Central memory CD8-positive, alpha-beta T cell (primary cell): ENCODE measurements around the gene CDC42BPG.
A peak's percentile ranks its signal among the peaks of the same experiment; 100 is the strongest.

Experiments
- ATAC-seq: fragments of 150-1000 bp; cut with Tn5 transposase; replicated peaks from 2 replicates; pipeline ENCODE4 v1.10.0; 2022; ENCODE audit warnings: mild to moderate bottlenecking, moderate FRiP score, moderate number of reproducible peaks; ENCODE audit not compliant: poor library complexity, severe bottlenecking; ENCODE audit errors: extremely low read depth
- DNase-seq, 2 donors: peaks; one replicate each; pipeline ENCODE4 v3.0.0; 2021; ENCODE audit warnings: low spot score in 2 of 2
- H3K27ac Mint-ChIP-seq: one replicate; pipeline ENCODE4 v1.8.0; 2022; ENCODE audit warnings: low read depth, mild to moderate bottlenecking, moderate library complexity, mixed read lengths
- H3K27me3 Mint-ChIP-seq: one replicate; pipeline ENCODE4 v1.8.0; 2022; ENCODE audit warnings: mixed read lengths
- H3K36me3 Mint-ChIP-seq: one replicate; pipeline ENCODE4 v1.8.0; 2022; ENCODE audit warnings: mild to moderate bottlenecking, moderate library complexity, mixed read lengths; ENCODE audit not compliant: insufficient read depth
- H3K4me1 Mint-ChIP-seq: one replicate; pipeline ENCODE4 v1.8.0; 2022; ENCODE audit warnings: mixed read lengths
- H3K4me3 Mint-ChIP-seq: one replicate; pipeline ENCODE4 v1.8.0; 2022; ENCODE audit warnings: mild to moderate bottlenecking, moderate library complexity, mixed read lengths
- H3K9me3 Mint-ChIP-seq: one replicate; pipeline ENCODE4 v1.8.0; 2022; ENCODE audit warnings: mixed read lengths

CDC42BPG gene

GRCh38 chr11:64796047-64796756, 48.3 kb downstream of the CDC42BPG start:
- Mint-ChIP-seq H3K27ac (no peak overlapping the region), H3K4me3 (no peak overlapping the region), H3K27me3 (no peaks in the 10 kb centered on the region), H3K36me3 (peaks cover 17% of the 10 kb centered on the region), H3K4me1 (peaks cover 20% of the 10 kb centered on the region), H3K9me3 (no peaks in the 10 kb centered on the region)
- no peak for ATAC-seq
- DNase-seq = no peak

DNA sequence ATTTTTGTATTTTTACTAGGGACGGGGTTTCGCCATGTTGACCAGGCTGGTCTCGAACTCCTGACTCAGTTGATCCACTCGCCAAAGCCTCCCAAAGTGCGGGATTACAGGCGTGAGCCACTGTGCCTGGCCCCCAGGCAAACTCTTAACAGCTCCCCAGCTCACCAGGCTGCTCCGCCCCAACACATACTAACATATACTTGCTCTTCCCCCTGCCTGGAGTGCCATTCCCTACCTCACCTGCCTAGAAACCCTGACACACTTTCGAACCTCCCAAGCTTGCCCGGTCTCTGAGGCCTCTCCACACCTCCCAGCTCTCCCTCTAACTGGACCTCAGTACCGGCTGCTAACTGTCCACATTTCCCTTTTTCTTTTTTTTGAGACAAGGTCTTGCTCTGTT, 49.9 kb downstream of the CDC42BPG start:
- H3K4me3 Mint-ChIP-seq = no peak overlapping the region
- ATAC-seq (no peak), DNase-seq (no peak)
- peaks cover 21% of the 10 kb centered on the region for H3K36me3 Mint-ChIP-seq
- no peaks in the 10 kb centered on the region for H3K27me3 Mint-ChIP-seq
- H3K27ac Mint-ChIP-seq = no peak overlapping the region
- no peaks in the 10 kb centered on the region for H3K9me3 Mint-ChIP-seq
- peaks cover 14% of the 10 kb centered on the region for H3K4me1 Mint-ChIP-seq

- Mint-ChIP-seq H3K36me3 (peaks cover 19% of the 10 kb centered on the region), H3K9me3 (no peaks in the 10 kb centered on the region), H3K27me3 (no peaks in the 10 kb centered on the region), H3K4me3 (no peak overlapping the region), H3K4me1 (peaks cover 9% of the 10 kb centered on the region), H3K27ac (peak overlapping the region; percentile 76)
- DNase-seq = no peak
- no peak for ATAC-seq
Observed at GRCh38 chr11:64793271-64794160, 50.9 kb downstream of the CDC42BPG start.

DNA sequence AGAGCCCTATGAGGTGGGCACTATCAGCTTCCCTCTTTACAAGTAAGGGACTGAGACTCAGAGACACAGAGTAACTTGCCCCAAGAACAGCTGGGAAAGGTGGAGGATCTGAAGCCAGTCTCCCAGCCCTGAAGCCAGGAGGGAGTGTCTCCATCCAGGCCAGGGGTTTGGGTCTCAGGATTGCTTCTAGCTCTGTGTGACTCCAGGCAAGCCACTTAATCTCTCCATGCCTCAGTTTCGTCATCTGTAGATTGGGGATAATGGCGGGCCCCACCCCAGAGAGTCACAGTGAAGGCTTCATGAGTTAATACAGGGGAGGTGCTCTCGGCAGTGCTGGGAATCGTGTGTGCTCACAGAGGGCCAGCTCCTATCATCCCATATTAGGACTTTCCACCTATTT, 52.0 kb downstream of the CDC42BPG start:
- no peak for DNase-seq
- peaks cover 19% of the 10 kb centered on the region for H3K36me3 Mint-ChIP-seq
- no peaks in the 10 kb centered on the region for H3K9me3 Mint-ChIP-seq
- no peak overlapping the region for H3K4me3 Mint-ChIP-seq
- no peaks in the 10 kb centered on the region for H3K27me3 Mint-ChIP-seq
- peaks cover 8% of the 10 kb centered on the region for H3K4me1 Mint-ChIP-seq
- peak overlapping the region; percentile 76 for H3K27ac Mint-ChIP-seq
- no peak for ATAC-seq

GRCh38 chr11:64791781-64792291, 52.6 kb downstream of the CDC42BPG start:
- H3K27ac Mint-ChIP-seq = no peak overlapping the region
- H3K36me3 Mint-ChIP-seq = peaks cover 19% of the 10 kb centered on the region
- peaks cover 8% of the 10 kb centered on the region for H3K4me1 Mint-ChIP-seq
- no peaks in the 10 kb centered on the region for H3K27me3 Mint-ChIP-seq
- no peaks in the 10 kb centered on the region for H3K9me3 Mint-ChIP-seq
- DNase-seq (no peak), ATAC-seq (no peak)
- no peak overlapping the region for H3K4me3 Mint-ChIP-seq

- Mint-ChIP-seq H3K4me3 (no peak overlapping the region), H3K4me1 (peaks cover 8% of the 10 kb centered on the region), H3K9me3 (no peaks in the 10 kb centered on the region), H3K36me3 (peaks cover 12% of the 10 kb centered on the region), H3K27ac (no peak overlapping the region), H3K27me3 (no peaks in the 10 kb centered on the region)
- ATAC-seq (no peak), DNase-seq (no peak)
Observed at GRCh38 chr11:64790205-64791095, 54.0 kb downstream of the CDC42BPG start.

GRCh38 chr11:64789331-64790204, 54.9 kb downstream of the CDC42BPG start:
- peaks cover 9% of the 10 kb centered on the region for H3K36me3 Mint-ChIP-seq
- no peaks in the 10 kb centered on the region for H3K9me3 Mint-ChIP-seq
- no peaks in the 10 kb centered on the region for H3K27me3 Mint-ChIP-seq
- H3K4me1 Mint-ChIP-seq = peaks cover 12% of the 10 kb centered on the region
- no peak overlapping the region for H3K4me3 Mint-ChIP-seq
- ATAC-seq = no peak
- no peak for DNase-seq
- H3K27ac Mint-ChIP-seq = no peak overlapping the region

DNA sequence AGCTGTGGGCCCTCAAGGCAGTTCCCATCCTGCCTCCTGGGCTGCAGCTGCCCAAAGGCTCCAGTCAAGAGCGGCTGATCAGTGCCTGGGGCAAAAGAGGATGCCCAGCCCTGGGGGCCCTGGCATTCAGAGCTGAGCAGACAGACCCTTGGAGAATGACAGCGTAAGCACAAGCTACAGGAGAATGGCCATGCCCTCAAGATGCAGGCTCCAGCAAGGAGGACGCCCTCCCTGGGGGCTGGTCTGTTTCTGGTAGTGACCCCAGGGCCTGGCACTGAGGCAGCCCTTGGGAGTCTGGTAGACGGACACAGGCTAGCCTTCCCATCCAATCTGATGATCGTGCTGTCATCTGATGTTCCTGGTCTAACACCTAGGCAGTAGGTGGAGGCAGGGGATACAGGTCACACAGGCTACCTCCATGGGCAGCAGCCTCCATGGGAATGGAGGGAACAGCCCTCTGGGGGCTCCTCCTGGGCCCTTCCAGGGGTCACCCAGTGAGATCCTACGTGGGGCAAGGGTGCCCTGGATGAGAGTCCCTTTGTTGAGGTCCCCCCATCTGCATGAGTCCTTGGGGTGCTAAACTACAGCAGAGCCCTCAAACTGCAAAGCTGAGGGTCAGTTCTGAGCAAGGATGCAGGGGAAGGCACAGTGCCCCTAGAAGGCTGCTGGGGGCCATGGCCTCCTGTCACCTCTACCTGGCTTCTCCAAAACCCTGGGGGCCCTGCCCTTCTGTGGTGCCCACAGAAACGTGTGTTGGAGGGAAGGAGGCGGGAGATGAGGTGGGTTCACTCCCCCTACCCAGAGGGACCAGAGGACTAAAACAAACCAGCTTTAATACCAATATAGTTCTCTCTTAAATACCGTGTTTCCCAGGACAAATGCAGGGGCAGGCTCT, 55.9 kb downstream of the CDC42BPG start:
- H3K36me3 Mint-ChIP-seq = peaks cover 9% of the 10 kb centered on the region
- H3K9me3 Mint-ChIP-seq = no peaks in the 10 kb centered on the region
- H3K4me3 Mint-ChIP-seq = no peak overlapping the region
- DNase-seq (no peak), ATAC-seq (no peak)
- H3K4me1 Mint-ChIP-seq = peaks cover 6% of the 10 kb centered on the region
- no peaks in the 10 kb centered on the region for H3K27me3 Mint-ChIP-seq
- H3K27ac Mint-ChIP-seq = no peak overlapping the region

- no peaks in the 10 kb centered on the region for H3K9me3 Mint-ChIP-seq
- peaks cover 4% of the 10 kb centered on the region for H3K4me1 Mint-ChIP-seq
- H3K27me3 Mint-ChIP-seq = no peaks in the 10 kb centered on the region
- no peak overlapping the region for H3K27ac Mint-ChIP-seq
- ATAC-seq (peak; percentile 46), DNase-seq (peak; percentile 35 to 52)
- H3K4me3 Mint-ChIP-seq = no peak overlapping the region
- H3K36me3 Mint-ChIP-seq = peaks cover 9% of the 10 kb centered on the region
Observed at GRCh38 chr11:64787526-64788320, 56.7 kb downstream of the CDC42BPG start.

DNA sequence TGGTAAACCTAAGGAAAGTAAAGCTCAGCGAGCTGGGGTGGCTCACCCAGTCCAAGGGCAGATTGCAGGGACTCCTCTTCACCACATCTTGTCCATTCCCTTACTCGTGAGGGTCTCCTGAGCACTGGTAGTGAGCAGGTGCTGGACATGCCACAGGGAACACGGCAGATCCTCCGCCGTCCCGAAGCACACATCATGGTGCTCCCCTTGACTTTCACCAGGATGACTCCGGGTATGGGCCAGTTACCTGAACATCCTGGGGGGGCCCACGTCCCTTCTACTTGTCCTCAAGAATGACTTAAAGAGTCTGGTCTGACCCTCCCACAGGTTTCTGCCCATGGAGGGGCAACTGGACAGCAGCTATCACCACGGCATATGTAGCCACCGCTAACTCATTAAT, 58.1 kb downstream of the CDC42BPG start:
- no peak for DNase-seq
- no peaks in the 10 kb centered on the region for H3K27me3 Mint-ChIP-seq
- peaks cover 6% of the 10 kb centered on the region for H3K36me3 Mint-ChIP-seq
- no peaks in the 10 kb centered on the region for H3K9me3 Mint-ChIP-seq
- peaks cover 4% of the 10 kb centered on the region for H3K4me1 Mint-ChIP-seq
- H3K27ac Mint-ChIP-seq = peak overlapping the region; percentile 19
- H3K4me3 Mint-ChIP-seq = no peak overlapping the region
- ATAC-seq = no peak
